ENCODE results near the gene PARD3B. TPM values are rescaled to one million over a fixed set of nuclear protein-coding genes. Genes with fewer than 3 reads are reported as not detected.

PARD3B gene
- total RNA-seq, 1 donor from 2014 or later = 18.4 TPM

- Mint-ChIP-seq H3K9me3 (peaks cover 3% of the 10 kb centered on the region), H3K36me3 (ENCODE audit: low read depth) (no peaks in the 10 kb centered on the region), H3K27me3 (ENCODE audit: low read depth) (no peaks in the 10 kb centered on the region), H3K4me3 (no peak overlapping the region), H3K27ac (ENCODE audit: unreplicated experiment) (no peak overlapping the region), H3K4me1 (peaks cover 21% of the 10 kb centered on the region)
- DNase-seq (ENCODE audit: low read depth, low spot score) = no peak
- TF ChIP-seq CTCF (conservative IDR thresholded peaks at IDR 0.05) = no peak
Observed at GRCh38 chr2:205033431-205033830, 488.2 kb downstream of the PARD3B start.

- Mint-ChIP-seq H3K36me3 (ENCODE audit: low read depth) (no peaks in the 10 kb centered on the region), H3K27me3 (ENCODE audit: low read depth) (no peaks in the 10 kb centered on the region), H3K27ac (ENCODE audit: unreplicated experiment) (no peak overlapping the region), H3K4me1 (peaks cover 21% of the 10 kb centered on the region), H3K9me3 (peaks cover 3% of the 10 kb centered on the region), H3K4me3 (no peak overlapping the region)
- TF ChIP-seq CTCF (conservative IDR thresholded peaks at IDR 0.05) = no peak
- DNase-seq (ENCODE audit: low read depth, low spot score) = no peak
Observed at GRCh38 chr2:205034034-205034433, 488.8 kb downstream of the PARD3B start.

DNA sequence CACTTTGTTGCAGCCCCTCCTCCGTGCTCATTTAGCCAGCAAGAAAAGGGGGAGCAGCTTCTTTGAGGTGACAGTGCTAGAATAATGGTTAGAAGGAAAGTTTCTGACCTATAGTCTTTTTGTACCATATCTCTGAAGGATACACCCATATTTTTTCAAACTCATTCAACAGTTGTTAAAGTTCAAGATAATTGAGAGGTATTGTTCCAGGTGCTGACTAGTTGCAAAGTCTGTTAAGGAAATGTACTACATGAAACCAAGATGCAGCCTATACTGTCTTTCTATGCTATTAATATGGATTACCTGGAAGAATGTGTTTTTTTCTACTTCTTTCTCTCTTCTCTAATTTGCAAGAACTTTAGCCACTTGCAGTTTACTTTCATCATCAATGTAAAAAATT lies 495.0 kb downstream of the PARD3B start:
- no peaks in the 10 kb centered on the region for H3K9me3 Mint-ChIP-seq
- no peaks in the 10 kb centered on the region for H3K27me3 Mint-ChIP-seq (ENCODE audit: low read depth)
- TF ChIP-seq CTCF (conservative IDR thresholded peaks at IDR 0.05) = no peak
- H3K4me3 Mint-ChIP-seq = no peak overlapping the region
- no peak for DNase-seq (ENCODE audit: low read depth, low spot score)
- H3K36me3 Mint-ChIP-seq (ENCODE audit: low read depth) = no peaks in the 10 kb centered on the region
- no peaks in the 10 kb centered on the region for H3K4me1 Mint-ChIP-seq
- no peak overlapping the region for H3K27ac Mint-ChIP-seq (ENCODE audit: unreplicated experiment)

DNA sequence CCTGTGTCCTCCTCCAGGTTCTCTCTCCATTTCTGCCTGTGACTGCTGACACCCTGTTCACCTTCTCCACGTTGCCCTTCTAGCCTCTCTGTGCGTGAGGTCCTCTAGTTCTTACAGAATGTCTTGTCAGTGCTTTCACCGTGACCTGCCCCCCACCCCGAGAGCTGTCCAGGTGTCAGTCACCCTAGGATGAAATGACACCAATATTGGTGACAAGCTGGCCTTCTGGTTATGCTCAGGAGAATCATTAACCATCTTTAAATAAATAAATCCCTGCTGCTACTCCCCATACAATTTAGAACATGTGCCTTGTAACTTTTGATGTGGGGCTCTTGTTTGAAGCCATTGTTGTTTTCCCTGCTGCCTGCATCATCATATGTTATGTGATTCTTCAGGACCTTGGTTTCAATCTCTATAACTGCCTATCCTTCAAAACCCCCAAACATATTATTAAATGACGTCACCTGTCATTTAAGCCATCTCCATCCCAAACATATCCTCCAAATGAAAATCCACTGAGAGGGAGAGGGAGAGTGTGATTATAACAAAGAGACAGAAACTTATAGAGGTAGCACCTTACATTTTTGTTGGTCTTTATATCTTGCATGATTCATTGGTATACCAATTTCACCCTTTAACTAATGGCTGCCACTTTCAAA lies 496.3 kb downstream of the PARD3B start:
- H3K9me3 Mint-ChIP-seq = no peaks in the 10 kb centered on the region
- no peak for TF ChIP-seq CTCF (conservative IDR thresholded peaks at IDR 0.05)
- no peak overlapping the region for H3K4me3 Mint-ChIP-seq
- H3K27ac Mint-ChIP-seq (ENCODE audit: unreplicated experiment) = peak overlapping the region; percentile 83
- no peak for DNase-seq (ENCODE audit: low read depth, low spot score)
- H3K27me3 Mint-ChIP-seq (ENCODE audit: low read depth) = no peaks in the 10 kb centered on the region
- H3K4me1 Mint-ChIP-seq = no peaks in the 10 kb centered on the region
- no peaks in the 10 kb centered on the region for H3K36me3 Mint-ChIP-seq (ENCODE audit: low read depth)

DNA sequence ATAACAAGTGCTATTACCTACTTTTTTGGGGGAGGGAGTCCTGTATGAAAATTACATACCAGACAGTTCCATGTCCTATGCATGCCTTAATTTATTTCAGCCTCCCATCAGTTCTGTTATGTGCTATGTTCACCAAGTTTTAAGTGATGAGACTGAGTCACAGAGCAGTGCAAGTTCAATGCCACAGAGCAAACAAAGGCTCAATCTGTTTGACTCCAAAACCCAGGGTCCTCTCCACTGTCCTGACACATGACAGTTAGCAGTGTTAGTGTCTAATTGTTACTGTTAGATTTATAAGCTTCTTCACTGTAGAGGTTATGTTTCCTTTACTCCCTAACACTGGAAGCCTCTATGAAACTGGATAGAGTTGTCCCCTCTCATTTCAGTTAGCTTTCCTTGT lies 498.0 kb downstream of the PARD3B start:
- Mint-ChIP-seq H3K4me3 (no peak overlapping the region), H3K9me3 (no peaks in the 10 kb centered on the region), H3K36me3 (ENCODE audit: low read depth) (no peaks in the 10 kb centered on the region), H3K27ac (ENCODE audit: unreplicated experiment) (no peak overlapping the region), H3K4me1 (peaks cover 10% of the 10 kb centered on the region), H3K27me3 (ENCODE audit: low read depth) (no peaks in the 10 kb centered on the region)
- DNase-seq (ENCODE audit: low read depth, low spot score) = no peak
- no peak for TF ChIP-seq CTCF (conservative IDR thresholded peaks at IDR 0.05)

Data from neural crest cell (in vitro differentiated cells).